HEK293T (cell line): ENCODE data around the gene LCN12.
A peak's percentile ranks its signal among the peaks of the same experiment; 100 is the strongest.

Experiments used
- CTCF ChIA-PET: fragments of 350-600 bp; formaldehyde crosslinking; extraction: SDS; loops from one replicate; lab custom pipeline; 2021; ENCODE audit warnings: antibody characterized with exemption, inconsistent platforms; lab: Yijun Ruan, JAX
- POLR2A ChIA-PET: fragments of 350-600 bp; formaldehyde crosslinking; extraction: SDS; loops from one replicate; lab custom pipeline; 2020; ENCODE audit warnings: antibody characterized with exemption, inconsistent platforms; lab: Yijun Ruan, JAX
- DNase-seq: peaks from one replicate; pipeline ENCODE4 v3.0.0; 2012; ENCODE audit warnings: mixed read lengths; ENCODE audit errors: extremely low spot score
- ARNT ChIP-seq: fragments of 450-650 bp; IDR thresholded peaks from 2 replicates; pipeline ENCODE4 v1.6.1; 2017; ENCODE audit warnings: mild to moderate bottlenecking
- BHLHE40 ChIP-seq: fragments of 450-650 bp; IDR thresholded peaks from 2 replicates; pipeline ENCODE4 v1.6.1; 2016; ENCODE audit warnings: mild to moderate bottlenecking, moderate library complexity, borderline replicate concordance
- CTBP1 ChIP-seq: fragments of 450-650 bp; IDR thresholded peaks from 2 replicates; pipeline ENCODE4 v1.6.1; 2016; ENCODE audit warnings: borderline replicate concordance
- ELF4 ChIP-seq: fragments of 450-650 bp; IDR thresholded peaks from 2 replicates; pipeline ENCODE4 v1.6.1; 2017; ENCODE audit warnings: antibody characterized with exemption
- FOXA1 ChIP-seq: fragments of 450-650 bp; IDR thresholded peaks from 2 replicates; pipeline ENCODE4 v1.6.1; 2016; ENCODE audit warnings: mild to moderate bottlenecking
- FOXK2 ChIP-seq: fragments of 450-650 bp; IDR thresholded peaks from 2 replicates; pipeline ENCODE4 v1.6.1; 2016; ENCODE audit warnings: mild to moderate bottlenecking
- FOXM1 ChIP-seq: fragments of 450-650 bp; IDR thresholded peaks from 2 replicates; pipeline ENCODE4 v1.6.1; 2017; ENCODE audit warnings: mild to moderate bottlenecking, borderline replicate concordance
- HDGF ChIP-seq: fragments of 450-650 bp; IDR thresholded peaks from 2 replicates; pipeline ENCODE4 v1.6.1; 2017; ENCODE audit warnings: antibody characterized with exemption, borderline replicate concordance
- L3MBTL2 ChIP-seq: fragments of 450-650 bp; conservative IDR thresholded peaks from 2 replicates; pipeline ENCODE4 v1.6.1; 2016; ENCODE audit warnings: mild to moderate bottlenecking
- LEF1 ChIP-seq: fragments of 450-650 bp; IDR thresholded peaks from 2 replicates; pipeline ENCODE4 v1.6.1; 2017; ENCODE audit warnings: mild to moderate bottlenecking, borderline replicate concordance
- NFRKB ChIP-seq: fragments of 450-650 bp; IDR thresholded peaks from 2 replicates; pipeline ENCODE4 v1.6.1; 2016; ENCODE audit warnings: mild to moderate bottlenecking, moderate library complexity
- PKNOX1 ChIP-seq: fragments of 450-650 bp; IDR thresholded peaks from 2 replicates; pipeline ENCODE4 v1.6.1; 2016
- SP1 ChIP-seq: fragments of 450-650 bp; IDR thresholded peaks from 2 replicates; pipeline ENCODE4 v1.6.1; 2017
- SUZ12 ChIP-seq: fragments of 450-650 bp; IDR thresholded peaks from 2 replicates; pipeline ENCODE4 v1.6.1; 2016; ENCODE audit warnings: mild to moderate bottlenecking
- TARDBP ChIP-seq: fragments of 450-650 bp; IDR thresholded peaks from 2 replicates; pipeline ENCODE4 v1.6.1; 2016
- ZNF384 ChIP-seq: fragments of 450-650 bp; IDR thresholded peaks from 2 replicates; pipeline ENCODE4 v1.6.1; 2016

Gene LCN12

GRCh38 chr9:136946228-136947027, 5.6 kb upstream of the LCN12 start:
- no peak for TF ChIP-seq FOXK2
- TF ChIP-seq BHLHE40, result no peak
- TF ChIP-seq L3MBTL2, result no peak
- no peak for TF ChIP-seq ELF4
- ChIA-PET CTCF (interaction anchor here (0.6 to 2.5 kb wide), 3 partner anchors 88 to 140 kb away, joined by 3 to 45 read pairs (median 3); partner anchors contain the start of gene MAN1B1), POLR2A (no interaction called here)
- DNase-seq, result no peak

GRCh38 chr9:136947028-136947891, 4.8 kb upstream of the LCN12 start:
- ChIA-PET CTCF (interaction anchor here (1.0 to 2.5 kb wide), 13 partner anchors 8 to 190 kb away, joined by 3 to 45 read pairs (median 5); partner anchors contain the start of genes ABCA2, CLIC3 and LCN8), POLR2A (interaction anchor here (0.7 to 3.8 kb wide), 5 partner anchors 8 to 89 kb away, joined by 3 to 14 read pairs (median 4); partner anchors contain the start of gene PAXX)
- DNase-seq, result no peak
- TF ChIP-seq FOXM1 (no peak), BHLHE40 (no peak), SUZ12 (no peak), L3MBTL2 (no peak), ELF4 (no peak), SP1 (no peak), NFRKB (no peak), LEF1 (no peak), PKNOX1 (no peak), HDGF (no peak), TARDBP (no peak), CTBP1 (no peak), FOXK2 (no peak), ZNF384 (no peak), FOXA1 (no peak), ARNT (no peak)

GRCh38 chr9:136947955-136948510, 4.0 kb upstream of the LCN12 start:
- CTCF ChIA-PET, result interaction anchor here (0.8 to 2.5 kb wide), 17 partner anchors 9 to 190 kb away, joined by 3 to 45 read pairs (median 4); partner anchors contain the start of genes ABCA2, CLIC3 and LCN8
- POLR2A ChIA-PET, result interaction anchor here (0.7 to 3.8 kb wide), 6 partner anchors 9 to 88 kb away, joined by 3 to 14 read pairs (median 4); partner anchors contain the start of gene PAXX
- TF ChIP-seq TARDBP, result no peak
- no peak for TF ChIP-seq HDGF
- no peak for TF ChIP-seq FOXK2
- TF ChIP-seq SUZ12, result no peak
- TF ChIP-seq ZNF384, result no peak
- no peak for DNase-seq

- no peak for DNase-seq
These were observed 2.7 kb upstream of the LCN12 start for GRCh38 chr9:136949239-136949816.

GRCh38 chr9:136949817-136950655, 2.0 kb upstream of the LCN12 start:
- ChIA-PET CTCF (interaction anchor here (1.0 to 1.3 kb wide), 2 partner anchors 79 to 85 kb away, joined by 3 read pairs; no protein-coding TSS in a partner anchor), POLR2A (interaction anchor here (0.6 to 3.8 kb wide), 8 partner anchors 11 to 102 kb away, joined by 3 to 14 read pairs (median 3); partner anchors contain the start of gene PAXX)
- DNase-seq, result peak; percentile 98
- TF ChIP-seq L3MBTL2 (peak; percentile 75), FOXK2 (no peak), ELF4 (no peak), ZNF384 (no peak), TARDBP (no peak), LEF1 (no peak)

More at GRCh38 chr9:136949239-136949816, 2.7 kb upstream of the LCN12 start:
- ChIA-PET CTCF (interaction anchor here (1.0 to 2.5 kb wide), 2 partner anchors 85 to 86 kb away, joined by 3 to 45 read pairs; no protein-coding TSS in a partner anchor), POLR2A (interaction anchor here (1.0 to 3.8 kb wide), 3 partner anchors 25 to 101 kb away, joined by 3 to 14 read pairs (median 3); no protein-coding TSS in a partner anchor)
- TF ChIP-seq NFRKB (no peak), SP1 (no peak), FOXK2 (no peak), LEF1 (no peak), CTBP1 (no peak), FOXA1 (no peak), SUZ12 (no peak), ELF4 (no peak)
